Glutamatergic neuron (in vitro differentiated cells): ENCODE measurements around the gene C5orf58. TPM values are rescaled to one million over a fixed set of nuclear protein-coding genes. Genes with fewer than 3 reads are reported as not detected.

ENCODE experiments used
- DNase-seq: peaks from one replicate; pipeline ENCODE4 v3.0.0; 2022
- H3K27ac Mint-ChIP-seq: one replicate; pipeline ENCODE4 v1.8.0; 2020; ENCODE audit warnings: mild to moderate bottlenecking, mixed read lengths, inconsistent platforms; ENCODE audit not compliant: unreplicated experiment
- H3K27me3 Mint-ChIP-seq: one replicate; pipeline ENCODE4 v1.8.0; 2020; ENCODE audit warnings: mild to moderate bottlenecking, moderate library complexity, mixed read lengths, inconsistent platforms; ENCODE audit not compliant: unreplicated experiment
- H3K36me3 Mint-ChIP-seq: one replicate; pipeline ENCODE4 v1.8.0; 2020; ENCODE audit warnings: mild to moderate bottlenecking, mixed read lengths, inconsistent platforms; ENCODE audit not compliant: unreplicated experiment
- H3K4me1 Mint-ChIP-seq: one replicate; pipeline ENCODE4 v1.8.0; 2020; ENCODE audit warnings: mild to moderate bottlenecking, low read depth, mixed read lengths, inconsistent platforms; ENCODE audit not compliant: unreplicated experiment
- H3K4me3 Mint-ChIP-seq: one replicate; pipeline ENCODE4 v1.8.0; 2020; ENCODE audit warnings: mild to moderate bottlenecking, mixed read lengths, inconsistent platforms; ENCODE audit not compliant: unreplicated experiment
- H3K9me3 Mint-ChIP-seq: one replicate; pipeline ENCODE4 v1.8.0; 2020; ENCODE audit warnings: mild to moderate bottlenecking, moderate library complexity, mixed read lengths, inconsistent platforms; ENCODE audit not compliant: unreplicated experiment
- total RNA-seq: library from RNA; stranded (reverse); fragmentation: NEBNext Ultra II Directional; extraction: Animal tissue kit (Norgen Biotek cat#: 25700); gene quantifications from one replicate; pipeline ENCODE4 v1.2.1, GENCODE V29; 2021; ENCODE audit not compliant: unreplicated experiment
- TF ChIP-seq, protein P1 (sequence below): fragments of 200-600 bp; sonication (generic); IDR thresholded peaks from one replicate; pipeline ENCODE4 v1.5.0; 2021; ENCODE audit not compliant: partially characterized antibody, unreplicated experiment

C5orf58 gene
- total RNA-seq, 1 donor from 2014 or later, result not detected

DNA sequence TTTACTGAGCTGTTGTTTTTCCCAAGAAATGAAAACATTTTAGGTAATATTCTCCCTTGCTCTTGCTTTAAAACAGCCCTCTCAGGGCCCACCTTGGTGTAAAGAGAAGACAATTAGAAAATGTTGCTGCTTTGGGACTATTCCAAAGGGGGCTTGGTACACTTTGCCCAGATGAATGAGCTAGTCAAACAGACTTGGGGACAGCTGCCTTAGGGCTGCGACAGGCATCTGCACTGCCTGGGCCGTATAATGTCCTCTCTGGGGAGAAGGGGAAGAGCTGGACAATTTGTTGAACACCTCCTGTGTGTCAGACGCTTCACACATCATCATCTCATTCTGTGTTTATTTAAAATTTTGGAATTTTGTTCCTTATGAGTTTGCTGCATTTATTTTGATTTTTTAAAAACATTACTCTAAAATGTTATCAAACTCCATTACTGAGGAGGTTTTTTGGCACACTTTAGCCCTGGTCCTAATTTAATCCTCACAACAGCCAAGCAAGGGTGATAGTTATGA is 28.8 kb downstream of the C5orf58 start:
- Mint-ChIP-seq H3K4me1 (peaks cover 33% of the 10 kb centered on the region), H3K4me3 (peak overlapping the region; percentile 53), H3K27me3 (peaks cover 4% of the 10 kb centered on the region), H3K9me3 (peaks cover 5% of the 10 kb centered on the region), H3K36me3 (no peaks in the 10 kb centered on the region), H3K27ac (peak overlapping the region; percentile 88)
- TF ChIP-seq, protein P1, sequence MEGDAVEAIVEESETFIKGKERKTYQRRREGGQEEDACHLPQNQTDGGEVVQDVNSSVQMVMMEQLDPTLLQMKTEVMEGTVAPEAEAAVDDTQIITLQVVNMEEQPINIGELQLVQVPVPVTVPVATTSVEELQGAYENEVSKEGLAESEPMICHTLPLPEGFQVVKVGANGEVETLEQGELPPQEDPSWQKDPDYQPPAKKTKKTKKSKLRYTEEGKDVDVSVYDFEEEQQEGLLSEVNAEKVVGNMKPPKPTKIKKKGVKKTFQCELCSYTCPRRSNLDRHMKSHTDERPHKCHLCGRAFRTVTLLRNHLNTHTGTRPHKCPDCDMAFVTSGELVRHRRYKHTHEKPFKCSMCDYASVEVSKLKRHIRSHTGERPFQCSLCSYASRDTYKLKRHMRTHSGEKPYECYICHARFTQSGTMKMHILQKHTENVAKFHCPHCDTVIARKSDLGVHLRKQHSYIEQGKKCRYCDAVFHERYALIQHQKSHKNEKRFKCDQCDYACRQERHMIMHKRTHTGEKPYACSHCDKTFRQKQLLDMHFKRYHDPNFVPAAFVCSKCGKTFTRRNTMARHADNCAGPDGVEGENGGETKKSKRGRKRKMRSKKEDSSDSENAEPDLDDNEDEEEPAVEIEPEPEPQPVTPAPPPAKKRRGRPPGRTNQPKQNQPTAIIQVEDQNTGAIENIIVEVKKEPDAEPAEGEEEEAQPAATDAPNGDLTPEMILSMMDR, result no peak
- peak; percentile 57 for DNase-seq

DNA sequence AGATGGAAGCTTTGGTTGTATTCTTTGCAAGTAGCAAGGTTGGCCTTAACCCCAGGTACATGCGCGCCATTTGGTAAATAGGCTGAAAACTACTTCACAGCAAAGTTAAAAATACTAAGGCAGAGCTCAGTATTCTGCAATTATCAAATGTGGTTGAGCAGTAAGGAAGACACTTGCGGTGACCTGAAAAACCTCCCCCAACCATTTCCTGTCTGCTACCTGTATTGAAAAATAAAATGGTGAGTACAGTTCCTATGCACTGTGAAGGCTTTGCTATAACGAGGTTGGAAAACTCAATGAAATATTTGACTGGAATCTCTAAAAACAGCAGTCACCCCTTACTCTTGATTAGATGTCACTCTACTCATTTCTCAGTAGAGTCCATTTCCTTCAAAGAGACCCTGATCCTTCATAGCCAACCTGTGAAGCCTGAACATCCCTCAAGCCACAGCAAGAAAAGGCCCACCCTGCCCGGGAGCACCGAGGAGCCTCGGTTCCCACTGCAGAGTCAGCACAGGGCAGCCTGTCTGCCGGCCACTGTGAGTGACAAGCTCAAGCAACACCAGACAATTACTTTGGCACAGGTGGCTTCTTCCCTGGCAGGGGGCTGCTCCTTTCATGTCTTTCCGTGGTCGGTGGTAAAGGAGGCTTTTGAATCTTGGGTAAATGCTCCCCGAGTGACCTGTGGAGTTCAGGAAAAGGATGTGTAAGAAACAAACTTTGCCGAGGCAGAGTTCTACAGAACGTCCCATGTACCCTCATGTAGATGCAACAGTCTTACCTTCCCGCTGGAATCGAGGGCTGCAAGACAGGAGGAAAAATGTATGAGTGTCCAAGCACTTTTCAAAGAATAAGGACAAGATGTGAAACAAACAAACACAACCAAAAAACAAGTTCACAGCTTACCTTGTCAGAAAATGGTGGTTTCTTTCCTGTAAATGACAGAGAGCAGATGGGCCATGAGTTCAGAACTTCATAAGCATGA is 29.6 kb downstream of the C5orf58 start:
- Mint-ChIP-seq H3K4me1 (peaks cover 29% of the 10 kb centered on the region), H3K36me3 (no peaks in the 10 kb centered on the region), H3K4me3 (peak overlapping the region; percentile 14), H3K27me3 (peaks cover 4% of the 10 kb centered on the region), H3K27ac (peak overlapping the region; percentile 29), H3K9me3 (peaks cover 5% of the 10 kb centered on the region)
- TF ChIP-seq, protein P1, result no peak
- peak; percentile 20 for DNase-seq

DNA sequence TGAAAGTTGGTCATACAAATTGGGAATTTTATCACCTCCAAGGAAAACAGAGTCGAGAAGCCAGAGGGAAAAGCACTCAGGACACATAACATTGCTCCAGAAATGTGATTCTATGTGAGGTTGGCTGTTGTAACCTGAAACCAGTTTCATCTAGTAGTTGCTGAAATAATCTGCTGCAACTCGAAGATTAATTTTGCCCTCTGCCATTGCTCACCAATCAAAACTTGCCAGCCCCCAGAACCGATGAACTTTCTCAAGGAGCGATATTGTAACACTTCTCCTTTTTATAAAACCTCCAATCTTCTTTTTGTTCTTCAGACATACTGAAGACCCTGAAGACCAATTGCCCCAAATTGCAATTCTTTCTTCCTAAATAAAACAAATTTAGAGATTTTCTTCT is 31.1 kb downstream of the C5orf58 start:
- Mint-ChIP-seq H3K9me3 (peaks cover 5% of the 10 kb centered on the region), H3K4me3 (no peak overlapping the region), H3K27me3 (peaks cover 4% of the 10 kb centered on the region), H3K36me3 (no peaks in the 10 kb centered on the region), H3K27ac (no peak overlapping the region), H3K4me1 (peaks cover 34% of the 10 kb centered on the region)
- DNase-seq, result no peak
- TF ChIP-seq, protein P1, result no peak

DNA sequence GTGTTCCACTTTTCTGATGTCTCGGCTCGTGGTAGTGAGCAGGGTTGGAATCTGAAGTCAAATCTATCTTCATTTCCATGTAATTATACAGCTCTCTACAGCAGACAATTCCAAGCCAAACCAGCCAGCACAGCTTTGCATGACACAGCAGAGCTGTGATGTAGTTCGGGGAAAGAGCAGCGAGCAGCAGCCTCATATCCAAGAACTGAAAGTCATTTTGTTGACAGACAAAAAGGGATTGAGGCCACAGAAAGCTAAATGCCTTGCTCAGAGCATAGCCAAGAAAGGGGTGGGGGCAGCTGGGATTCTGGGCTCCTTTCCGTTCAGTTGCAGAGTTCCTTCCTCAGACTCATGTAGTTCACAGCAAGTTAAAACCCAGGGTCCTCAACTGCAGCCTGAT is 32.7 kb downstream of the C5orf58 start:
- no peaks in the 10 kb centered on the region for H3K36me3 Mint-ChIP-seq
- H3K4me3 Mint-ChIP-seq, result no peak overlapping the region
- peaks cover 4% of the 10 kb centered on the region for H3K27me3 Mint-ChIP-seq
- H3K27ac Mint-ChIP-seq, result no peak overlapping the region
- no peak for DNase-seq
- H3K9me3 Mint-ChIP-seq, result peaks cover 5% of the 10 kb centered on the region
- TF ChIP-seq, protein P1, result no peak
- peaks cover 29% of the 10 kb centered on the region for H3K4me1 Mint-ChIP-seq
